ENCODE measurements around the gene SH3RF1.

DNA sequence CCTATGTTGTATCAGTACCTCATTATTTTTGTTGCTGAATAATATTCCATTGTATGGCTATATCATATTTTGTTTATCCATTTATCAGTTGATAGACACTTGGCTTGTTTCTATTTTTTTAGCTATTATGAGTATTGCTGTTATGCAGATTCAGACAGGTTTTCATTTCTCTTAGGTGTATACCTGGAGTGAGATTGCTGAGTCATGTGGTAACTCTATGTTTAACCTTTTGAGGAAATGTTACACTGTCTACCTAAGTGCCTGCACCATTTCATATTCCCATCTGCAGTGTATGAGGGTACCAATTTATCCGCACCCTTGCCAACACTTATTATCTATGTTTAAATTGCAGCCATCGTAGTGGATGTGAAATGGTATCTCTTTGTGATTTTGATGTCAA lies 43.0 kb upstream of the SH3RF1 start:
- TF ChIP-seq, protein P1, sequence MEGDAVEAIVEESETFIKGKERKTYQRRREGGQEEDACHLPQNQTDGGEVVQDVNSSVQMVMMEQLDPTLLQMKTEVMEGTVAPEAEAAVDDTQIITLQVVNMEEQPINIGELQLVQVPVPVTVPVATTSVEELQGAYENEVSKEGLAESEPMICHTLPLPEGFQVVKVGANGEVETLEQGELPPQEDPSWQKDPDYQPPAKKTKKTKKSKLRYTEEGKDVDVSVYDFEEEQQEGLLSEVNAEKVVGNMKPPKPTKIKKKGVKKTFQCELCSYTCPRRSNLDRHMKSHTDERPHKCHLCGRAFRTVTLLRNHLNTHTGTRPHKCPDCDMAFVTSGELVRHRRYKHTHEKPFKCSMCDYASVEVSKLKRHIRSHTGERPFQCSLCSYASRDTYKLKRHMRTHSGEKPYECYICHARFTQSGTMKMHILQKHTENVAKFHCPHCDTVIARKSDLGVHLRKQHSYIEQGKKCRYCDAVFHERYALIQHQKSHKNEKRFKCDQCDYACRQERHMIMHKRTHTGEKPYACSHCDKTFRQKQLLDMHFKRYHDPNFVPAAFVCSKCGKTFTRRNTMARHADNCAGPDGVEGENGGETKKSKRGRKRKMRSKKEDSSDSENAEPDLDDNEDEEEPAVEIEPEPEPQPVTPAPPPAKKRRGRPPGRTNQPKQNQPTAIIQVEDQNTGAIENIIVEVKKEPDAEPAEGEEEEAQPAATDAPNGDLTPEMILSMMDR (IDR thresholded peaks at IDR 0.05), result no peak
- TF ChIP-seq POLR2A (IDR thresholded peaks at IDR 0.05), result no peak

All from body of pancreas (tissue), 4 donors.